HepG2 (cell line): ENCODE data around the gene THUMPD1. TPM values are rescaled to one million over a fixed set of nuclear protein-coding genes. Genes with fewer than 3 reads are reported as not detected.
A peak's percentile ranks its signal among the peaks of the same experiment; 100 is the strongest.

Experiments used
- ARNT ChIP-seq: fragments of 450-650 bp; IDR thresholded peaks from 2 replicates; pipeline ENCODE4 v1.6.1; 2017
- BCLAF1 ChIP-seq: fragments of 450-650 bp; IDR thresholded peaks from 2 replicates; pipeline ENCODE4 v1.6.1; 2017; ENCODE audit warnings: mild to moderate bottlenecking
- ELF3 ChIP-seq: IDR thresholded peaks from 2 replicates; pipeline ENCODE4 v1.6.1; 2016; ENCODE audit warnings: missing genetic modification reagents, missing compliant biosample characterization
- ERF ChIP-seq: IDR thresholded peaks from 2 replicates; pipeline ENCODE4 v1.6.1; 2018; ENCODE audit warnings: missing biosample characterization, missing genetic modification reagents
- HMG20B ChIP-seq: conservative IDR thresholded peaks from 2 replicates; pipeline ENCODE4 v1.6.1; 2016; ENCODE audit warnings: missing genetic modification reagents, missing compliant biosample characterization
- HNRNPL ChIP-seq: fragments of 200-400 bp; formaldehyde crosslinking; IDR thresholded peaks from 2 replicates; pipeline ENCODE4 v1.6.1; 2017; ENCODE audit warnings: mild to moderate bottlenecking, low read depth, low read length
- JUN ChIP-seq: sonication (generic); formaldehyde crosslinking; IDR thresholded peaks from 2 replicates; pipeline ENCODE4 v1.4.0; 2020; ENCODE audit warnings: mild to moderate bottlenecking, missing genetic modification reagents
- MXD4 ChIP-seq: IDR thresholded peaks from 2 replicates; pipeline ENCODE4 v1.6.1; 2016; ENCODE audit warnings: mild to moderate bottlenecking, missing biosample characterization, missing genetic modification reagents
- PLSCR1 ChIP-seq: sonication (generic); formaldehyde crosslinking; IDR thresholded peaks from 2 replicates; pipeline ENCODE4 v1.5.0; 2020; ENCODE audit warnings: missing genetic modification reagents, mild to moderate bottlenecking, borderline replicate concordance
- SKIL ChIP-seq: sonication (generic); formaldehyde crosslinking; IDR thresholded peaks from 2 replicates; pipeline ENCODE4 v1.8.0; 2022; ENCODE audit warnings: missing genetic modification reagents, mild to moderate bottlenecking, moderate library complexity, borderline replicate concordance
- TAF1 ChIP-seq: sonication (generic); formaldehyde crosslinking; IDR thresholded peaks from 2 replicates; pipeline ENCODE4 v1.4.0; 2020; ENCODE audit warnings: missing genetic modification reagents
- TGIF2 ChIP-seq: IDR thresholded peaks from 2 replicates; pipeline ENCODE4 v1.6.1; 2016; ENCODE audit warnings: control low read depth, missing compliant biosample characterization
- UBTF ChIP-seq: sonication (generic); formaldehyde crosslinking; IDR thresholded peaks from 2 replicates; pipeline ENCODE4 v1.4.0; 2020; ENCODE audit warnings: mild to moderate bottlenecking, missing genetic modification reagents
- ZFAT ChIP-seq: sonication (generic); formaldehyde crosslinking; conservative IDR thresholded peaks from 2 replicates; pipeline ENCODE4 v1.8.1; 2023; ENCODE audit warnings: missing genetic modification reagents, inconsistent platforms
- ZIK1 ChIP-seq: sonication (generic); formaldehyde crosslinking; IDR thresholded peaks from 2 replicates; pipeline ENCODE4 v1.5.0; 2020; ENCODE audit warnings: mild to moderate bottlenecking, low read depth, missing genetic modification reagents, borderline replicate concordance
- ZNF124 ChIP-seq: sonication (generic); formaldehyde crosslinking; IDR thresholded peaks from 2 replicates; pipeline ENCODE4 v1.4.0; 2020; ENCODE audit warnings: missing genetic modification reagents
- ZNF207 ChIP-seq: fragments of 450-650 bp; IDR thresholded peaks from 2 replicates; pipeline ENCODE4 v1.6.1; 2016; ENCODE audit warnings: antibody characterized with exemption, borderline replicate concordance
- ZNF335 ChIP-seq: sonication (generic); formaldehyde crosslinking; IDR thresholded peaks from 2 replicates; pipeline ENCODE4 v1.4.0; 2020; ENCODE audit warnings: missing genetic modification reagents
- ZNF503 ChIP-seq: sonication (generic); formaldehyde crosslinking; IDR thresholded peaks from 2 replicates; pipeline ENCODE4 v1.4.0; 2020; ENCODE audit warnings: missing genetic modification reagents
- ZNF878 ChIP-seq: sonication (generic); formaldehyde crosslinking; IDR thresholded peaks from 2 replicates; pipeline ENCODE4 v1.8.1; 2023; ENCODE audit warnings: mild to moderate bottlenecking, missing genetic modification reagents, moderate library complexity
- ZSCAN20 ChIP-seq: sonication (generic); formaldehyde crosslinking; IDR thresholded peaks from 2 replicates; pipeline ENCODE4 v1.4.0; 2020; ENCODE audit warnings: missing genetic modification reagents, mild to moderate bottlenecking, borderline replicate concordance
- polyA plus RNA-seq, 8 experiments: library from polyadenylated mRNA; depleted of rRNA in 3 of 8; stranded (reverse) in 7 of 8; unstranded in 1 of 8; fragments of >200 nt; fragmentation: Illumina TruSeq in 4 of 8; extraction: Trizol in 4 of 8; gene quantifications; 2 replicates each; pipeline versions ENCODE4 v1.2.1 to v1.2.3, GENCODE V29; 2011 to 2016; ENCODE audit warnings: low read depth in 4 of 8, missing spikeins in 1 of 8, mixed read lengths in 1 of 8; ENCODE audit not compliant: insufficient read depth in 1 of 8
- total RNA-seq, 5 experiments: library from RNA; depleted of rRNA; stranded (reverse); fragments of >200 nt; fragmentation: Illumina TruSeq; extraction: Trizol; gene quantifications; 2 replicates each; pipeline ENCODE4 v1.2.3, GENCODE V29; 2016; ENCODE audit warnings: low read depth in 1 of 5

The THUMPD1 gene
- total and polyA plus RNA-seq, 2 of the 13 experiments (the other 11 are each of a cell fraction or from before 2014, with no cell fraction given) = 22.7 to 69.1 TPM

- peak; percentile 44; the same call in 1 of the 2 replicates for TF ChIP-seq UBTF
- TF ChIP-seq ARNT = no peak
- no peak for TF ChIP-seq JUN (CRISPR knock-in tag)
- TF ChIP-seq TAF1 = no peak
- TF ChIP-seq ZNF335 = no peak
- TF ChIP-seq ZFAT (CRISPR knock-in tag) = no peak
- no peak for TF ChIP-seq ERF (CRISPR knock-in tag)
- no peak for TF ChIP-seq ZNF878 (CRISPR knock-in tag)
- TF ChIP-seq ELF3 (CRISPR knock-in tag) = no peak
- no peak for TF ChIP-seq TGIF2
- no peak for TF ChIP-seq ZIK1 (CRISPR knock-in tag)
- no peak for TF ChIP-seq ZNF124 (CRISPR knock-in tag)
- no peak for TF ChIP-seq SKIL
- no peak for TF ChIP-seq ZNF503 (CRISPR knock-in tag)
- TF ChIP-seq ZSCAN20 (CRISPR knock-in tag) = no peak
- TF ChIP-seq ZNF207 = peak; percentile 13; the same call in 1 of the 2 replicates
- TF ChIP-seq BCLAF1 = no peak
- TF ChIP-seq HNRNPL = peak; percentile 67; the same call in 1 of the 2 replicates
- no peak for TF ChIP-seq HMG20B (CRISPR knock-in tag)
- TF ChIP-seq MXD4 (CRISPR knock-in tag) = no peak
- no peak for TF ChIP-seq PLSCR1 (CRISPR knock-in tag)
These were observed 33.2 kb upstream of the THUMPD1 start (continued) for GRCh38 chr16:20774703-20775362.
